ENCODE data around the gene SELENOF.

DNA sequence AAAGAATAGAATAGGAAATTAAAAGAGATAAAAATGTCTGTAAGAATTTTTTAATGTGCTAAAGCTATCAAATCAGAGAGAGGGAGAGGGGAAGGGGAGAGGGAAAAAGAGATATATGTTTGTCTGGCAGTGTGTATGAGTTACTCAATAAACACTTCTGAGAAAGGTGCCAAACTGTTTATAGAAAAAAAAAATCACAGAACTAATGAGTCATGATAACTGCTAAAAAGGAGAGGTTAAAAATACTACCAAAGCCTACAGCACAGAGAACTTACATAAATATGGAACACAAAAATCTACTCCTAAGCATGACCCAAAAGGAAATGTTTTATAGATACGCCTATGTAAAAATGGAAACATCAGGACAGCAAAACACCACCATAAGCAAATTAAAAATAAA lies 45.4 kb downstream of the SELENOF start:
- TF ChIP-seq GATA3 (IDR thresholded peaks at IDR 0.05; ENCODE audit: low read depth, low read length) (no peak), GATA2 (IDR thresholded peaks at IDR 0.05; ENCODE audit: low read depth, low read length) (no peak)

Data from SH-SY5Y (cell line).